ENCODE data around the gene ANXA3. TPM values are rescaled to one million over a fixed set of nuclear protein-coding genes. Genes with fewer than 3 reads are reported as not detected.

The ANXA3 gene
- polyA plus RNA-seq, 3 donors, result 0.31 to 0.64 (median 0.55) TPM

GRCh38 chr4:78520808-78521226 lies 30.8 kb upstream of the ANXA3 start:
- no peak overlapping the region for H3K9ac ChIP-seq (ENCODE audit: insufficient read depth, low read length, poor library complexity, severe bottlenecking)
- no peak for DNase-seq
- no peaks in the 10 kb centered on the region for H3K27me3 ChIP-seq (ENCODE audit: control insufficient read depth in 2 of 2, insufficient read depth in 2 of 2, low read length in 2 of 2)
- WGBS (ENCODE audit: insufficient coverage), result 74% methylated on average over 2 of the region's 3 CpGs
- no peaks in the 10 kb centered on the region for H3K4me1 ChIP-seq (ENCODE audit: control insufficient read depth in 1 of 2, insufficient read depth in 2 of 2, low read length in 2 of 2)
- H3K36me3 ChIP-seq (replicated peaks in 1 of 2; ENCODE audit: control insufficient read depth in 1 of 2, insufficient read depth in 2 of 2, low read length in 2 of 2), result no peaks in the 10 kb centered on the region
- Mint-ChIP-seq H3K4me1 (no peaks in the 10 kb centered on the region), H3K27ac (no peak overlapping the region), H3K4me3 (no peak overlapping the region), H3K9me3 (peaks cover 0 to 2% (median 0%) of the 10 kb centered on the region in 7 donors), H3K27me3 (ENCODE audit: low read depth in 3 of 3) (peaks cover 0 to 3% (median 0%) of the 10 kb centered on the region in 3 donors), H3K36me3 (no peaks in the 10 kb centered on the region)
- intact Hi-C loops (cut with micrococcal nuclease), result no loop called here
- no peak overlapping the region for H3K4me3 ChIP-seq (replicated peaks in 1 of 3; ENCODE audit: low read depth in 2 of 3, low read length in 3 of 3)
- H3K27ac ChIP-seq (ENCODE audit: low read depth in 1 of 2, low read length in 2 of 2), result no peak overlapping the region
- no peak for TF ChIP-seq CTCF (IDR thresholded peaks at IDR 0.05)
- H2AFZ ChIP-seq (ENCODE audit: insufficient read depth, low read depth, low read length, poor library complexity, severe bottlenecking), result no peak overlapping the region
- no peaks in the 10 kb centered on the region for H4K20me1 ChIP-seq (ENCODE audit: insufficient read depth, low read length)
- H3K4me2 ChIP-seq (replicated peaks; ENCODE audit: extremely low read depth, low read length, poor library complexity, severe bottlenecking), result no peak overlapping the region
- H3K79me2 ChIP-seq (ENCODE audit: insufficient read depth, low read length), result no peaks in the 10 kb centered on the region
- no peaks in the 10 kb centered on the region for H3K9me3 ChIP-seq (replicated peaks in 1 of 2; ENCODE audit: control insufficient read depth in 1 of 2, insufficient read depth in 1 of 2, low read length in 2 of 2)

- intact Hi-C loops (cut with micrococcal nuclease), result no loop called here
- H3K36me3 Mint-ChIP-seq, result no peaks in the 10 kb centered on the region
Observed at GRCh38 chr4:78524009-78524408, 27.6 kb upstream of the ANXA3 start.

More at GRCh38 chr4:78524009-78524408, 27.6 kb upstream of the ANXA3 start:
- H3K4me3 Mint-ChIP-seq, result no peak overlapping the region
- Histone ChIP-seq H3K27ac (ENCODE audit: low read depth in 1 of 2, low read length in 2 of 2) (no peak overlapping the region), H3K27me3 (ENCODE audit: control insufficient read depth in 2 of 2, insufficient read depth in 2 of 2, low read length in 2 of 2) (no peaks in the 10 kb centered on the region), H4K20me1 (ENCODE audit: insufficient read depth, low read length) (no peaks in the 10 kb centered on the region), H3K36me3 (replicated peaks in 1 of 2; ENCODE audit: control insufficient read depth in 1 of 2, insufficient read depth in 2 of 2, low read length in 2 of 2) (no peaks in the 10 kb centered on the region), H3K4me1 (ENCODE audit: control insufficient read depth in 1 of 2, insufficient read depth in 2 of 2, low read length in 2 of 2) (no peaks in the 10 kb centered on the region), H3K4me2 (replicated peaks; ENCODE audit: extremely low read depth, low read length, poor library complexity, severe bottlenecking) (no peak overlapping the region), H3K4me3 (replicated peaks in 1 of 3; ENCODE audit: low read depth in 2 of 3, low read length in 3 of 3) (no peak overlapping the region), H3K9me3 (replicated peaks in 1 of 2; ENCODE audit: control insufficient read depth in 1 of 2, insufficient read depth in 1 of 2, low read length in 2 of 2) (no peaks in the 10 kb centered on the region), H3K79me2 (ENCODE audit: insufficient read depth, low read length) (no peaks in the 10 kb centered on the region), H2AFZ (ENCODE audit: insufficient read depth, low read depth, low read length, poor library complexity, severe bottlenecking) (no peak overlapping the region), H3K9ac (ENCODE audit: insufficient read depth, low read length, poor library complexity, severe bottlenecking) (no peak overlapping the region)
- 100% methylated on average over 1 of the region's 1 CpG for WGBS (ENCODE audit: insufficient coverage)
- H3K9me3 Mint-ChIP-seq, result peaks cover 0 to 2% (median 0%) of the 10 kb centered on the region in 7 donors
- no peak for DNase-seq
- H3K27me3 Mint-ChIP-seq (ENCODE audit: low read depth in 3 of 3), result peaks cover 0 to 3% (median 0%) of the 10 kb centered on the region in 3 donors
- no peaks in the 10 kb centered on the region for H3K4me1 Mint-ChIP-seq
- no peak for TF ChIP-seq CTCF (IDR thresholded peaks at IDR 0.05)
- no peak overlapping the region for H3K27ac Mint-ChIP-seq
